ENCODE data around the gene EMILIN1. TPM values are rescaled to one million over a fixed set of nuclear protein-coding genes. Genes with fewer than 3 reads are reported as not detected.

The EMILIN1 gene
- total and polyA plus RNA-seq, 2 of the 8 experiments (the other 6 are each of a cell fraction or from before 2014, with no cell fraction given) = 1.9 to 3.0 TPM

DNA sequence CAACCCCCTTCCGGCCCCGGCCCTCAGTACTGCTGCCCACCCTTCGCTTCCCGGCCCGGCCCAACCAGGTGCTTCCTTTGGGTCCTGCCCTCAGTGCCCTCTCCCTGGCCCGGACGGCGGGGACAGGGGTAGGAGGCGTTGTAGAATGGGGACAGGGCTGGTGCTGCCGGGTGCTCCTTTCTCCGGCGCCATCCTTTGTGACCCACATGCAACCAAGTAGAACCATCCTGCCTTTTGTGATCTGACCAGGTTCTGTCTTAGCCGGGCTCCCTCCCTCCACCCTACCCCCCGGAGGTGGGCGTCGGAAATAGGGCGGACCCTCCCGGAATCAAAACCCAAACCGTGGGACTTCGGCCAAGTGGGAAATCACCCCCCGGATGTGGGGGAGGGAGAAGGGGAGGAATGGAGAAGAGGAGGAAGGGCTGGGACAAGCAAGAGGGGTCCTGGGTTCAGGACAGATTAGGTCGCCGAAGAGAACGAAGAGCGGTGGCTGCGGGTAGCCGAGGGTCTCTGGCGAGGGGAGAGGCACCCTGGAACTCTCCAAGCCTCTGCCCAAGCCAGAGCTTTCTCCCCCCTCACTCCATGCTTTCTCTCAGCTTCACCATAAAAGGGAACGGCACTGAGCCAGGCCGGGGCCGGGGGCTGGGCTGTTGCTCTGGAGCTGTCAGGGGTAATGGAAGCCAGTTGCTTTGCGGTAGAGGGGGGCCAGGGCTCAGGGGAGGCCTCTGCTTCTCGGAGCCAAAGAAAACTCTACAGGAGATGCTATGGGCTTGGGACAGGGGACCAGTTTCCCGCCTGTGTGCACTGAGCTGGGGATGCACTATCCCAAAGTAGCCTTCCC lies 6.2 kb upstream of the EMILIN1 start (continued):
- TF ChIP-seq, protein P1, sequence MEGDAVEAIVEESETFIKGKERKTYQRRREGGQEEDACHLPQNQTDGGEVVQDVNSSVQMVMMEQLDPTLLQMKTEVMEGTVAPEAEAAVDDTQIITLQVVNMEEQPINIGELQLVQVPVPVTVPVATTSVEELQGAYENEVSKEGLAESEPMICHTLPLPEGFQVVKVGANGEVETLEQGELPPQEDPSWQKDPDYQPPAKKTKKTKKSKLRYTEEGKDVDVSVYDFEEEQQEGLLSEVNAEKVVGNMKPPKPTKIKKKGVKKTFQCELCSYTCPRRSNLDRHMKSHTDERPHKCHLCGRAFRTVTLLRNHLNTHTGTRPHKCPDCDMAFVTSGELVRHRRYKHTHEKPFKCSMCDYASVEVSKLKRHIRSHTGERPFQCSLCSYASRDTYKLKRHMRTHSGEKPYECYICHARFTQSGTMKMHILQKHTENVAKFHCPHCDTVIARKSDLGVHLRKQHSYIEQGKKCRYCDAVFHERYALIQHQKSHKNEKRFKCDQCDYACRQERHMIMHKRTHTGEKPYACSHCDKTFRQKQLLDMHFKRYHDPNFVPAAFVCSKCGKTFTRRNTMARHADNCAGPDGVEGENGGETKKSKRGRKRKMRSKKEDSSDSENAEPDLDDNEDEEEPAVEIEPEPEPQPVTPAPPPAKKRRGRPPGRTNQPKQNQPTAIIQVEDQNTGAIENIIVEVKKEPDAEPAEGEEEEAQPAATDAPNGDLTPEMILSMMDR (IDR thresholded peaks at IDR 0.05; ENCODE audit: control extremely low read depth in 1 of 3, insufficient read depth in 1 of 3, low read depth in 1 of 3, low read length in 3 of 3) = no peak
- TF ChIP-seq EGR1 (IDR thresholded peaks at IDR 0.05; ENCODE audit: borderline replicate concordance, low read depth, low read length) (no peak), GABPA (IDR thresholded peaks at IDR 0.05; ENCODE audit: borderline replicate concordance, insufficient read depth, low read length) (no peak), NRF1 (IDR thresholded peaks at IDR 0.05; ENCODE audit: low read depth, low read length) (no peak), ASH2L (IDR thresholded peaks at IDR 0.05; ENCODE audit: low read length) (peak; percentile 48), RAD21 (IDR thresholded peaks at IDR 0.05 in 1 of 2, conservative IDR thresholded peaks at IDR 0.05 in 1 of 2; ENCODE audit: low read depth in 2 of 2, low read length in 2 of 2) (no peak), HDAC6 (IDR thresholded peaks at IDR 0.05; ENCODE audit: low read depth, low read length) (no peak), BACH1 (IDR thresholded peaks at IDR 0.05; ENCODE audit: low read length) (no peak), RBBP5 (IDR thresholded peaks at IDR 0.05; ENCODE audit: borderline replicate concordance, low read depth, low read length) (peak; percentile 13; the same call in 1 of the 2 replicates), SP2 (IDR thresholded peaks at IDR 0.05; ENCODE audit: low read length) (no peak), JUN (IDR thresholded peaks at IDR 0.05; ENCODE audit: low read depth, low read length) (no peak)
- TF ChIP-seq, protein P2, sequence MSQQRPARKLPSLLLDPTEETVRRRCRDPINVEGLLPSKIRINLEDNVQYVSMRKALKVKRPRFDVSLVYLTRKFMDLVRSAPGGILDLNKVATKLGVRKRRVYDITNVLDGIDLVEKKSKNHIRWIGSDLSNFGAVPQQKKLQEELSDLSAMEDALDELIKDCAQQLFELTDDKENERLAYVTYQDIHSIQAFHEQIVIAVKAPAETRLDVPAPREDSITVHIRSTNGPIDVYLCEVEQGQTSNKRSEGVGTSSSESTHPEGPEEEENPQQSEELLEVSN (IDR thresholded peaks at IDR 0.05) = no peak

Data from H1 (cell line).